ENCODE data around the gene KRT3.

The KRT3 gene

GRCh38 chr12:52813203-52813819, 17.4 kb upstream of the KRT3 start:
- no peak for DNase-seq

GRCh38 chr12:52812749-52813148, 16.8 kb upstream of the KRT3 start:
- DNase-seq = no peak

GRCh38 chr12:52812073-52812400, 16.1 kb upstream of the KRT3 start:
- no peak for DNase-seq

GRCh38 chr12:52811191-52812072, 15.5 kb upstream of the KRT3 start:
- no peak for DNase-seq

- no peak for DNase-seq
These were observed 14.6 kb upstream of the KRT3 start for GRCh38 chr12:52810554-52810953.

- DNase-seq = no peak
These were observed 13.2 kb upstream of the KRT3 start for GRCh38 chr12:52809166-52809565.

- no peak for DNase-seq
These were observed 12.8 kb upstream of the KRT3 start for GRCh38 chr12:52808573-52809160.

GRCh38 chr12:52807544-52808470, 11.9 kb upstream of the KRT3 start:
- no peak for DNase-seq

- DNase-seq = no peak
These were observed 11.1 kb upstream of the KRT3 start for GRCh38 chr12:52806821-52807543.

GRCh38 chr12:52806169-52806811, 10.4 kb upstream of the KRT3 start:
- DNase-seq = no peak

- DNase-seq = no peak
These were observed 9.8 kb upstream of the KRT3 start for GRCh38 chr12:52805739-52806138.

GRCh38 chr12:52805000-52805399, 9.1 kb upstream of the KRT3 start:
- DNase-seq = no peak

GRCh38 chr12:52802442-52802841, 6.5 kb upstream of the KRT3 start:
- no peak for DNase-seq

- no peak for DNase-seq
These were observed 5.9 kb upstream of the KRT3 start for GRCh38 chr12:52801773-52802172.

GRCh38 chr12:52800259-52800917, 4.5 kb upstream of the KRT3 start:
- DNase-seq = no peak

GRCh38 chr12:52799505-52800211, 3.7 kb upstream of the KRT3 start:
- no peak for DNase-seq

GRCh38 chr12:52798671-52799504, 3.0 kb upstream of the KRT3 start:
- DNase-seq = no peak

GRCh38 chr12:52798003-52798670, 2.2 kb upstream of the KRT3 start:
- DNase-seq = no peak

- no peak for DNase-seq
These were observed 1.6 kb upstream of the KRT3 start for GRCh38 chr12:52797529-52797894.
